B cell (primary cell): ENCODE measurements around the gene HIBCH. TPM values are rescaled to one million over a fixed set of nuclear protein-coding genes. Genes with fewer than 3 reads are reported as not detected.

Experiments used
- ATAC-seq: fragments of 200-7000 bp; cut with Tn5 transposase; one replicate; pipeline ENCODE4 v1.10.0; 2021; ENCODE audit warnings: low read depth, mild to moderate bottlenecking, moderate number of reproducible peaks, moderate library complexity
- CTCF ChIA-PET: fragments of 350-600 bp; sonication (Branson Sonifier 250); formaldehyde crosslinking; loops from one replicate; lab custom pipeline; 2021; ENCODE audit warnings: antibody characterized with exemption, inconsistent platforms; lab: Charles Lee
- POLR2A ChIA-PET: fragments of 350-600 bp; sonication (Branson Sonifier 250); formaldehyde crosslinking; loops from one replicate; lab custom pipeline; 2021; ENCODE audit warnings: antibody characterized with exemption; lab: Charles Lee
- DNase-seq: peaks from one replicate; pipeline ENCODE4 v3.0.0; 2013
- H2AFZ ChIP-seq: 2 replicates; pipeline ENCODE4 v1.6.1; 2012; ENCODE audit warnings: mild to moderate bottlenecking, low read depth, low read length; ENCODE audit not compliant: insufficient read depth, poor library complexity, severe bottlenecking
- H3K27ac ChIP-seq, 2 donors: 1 replicate in 1 of 2; 2 replicates in 1 of 2; pipeline ENCODE4 v1.5.1; 2012 to 2013; ENCODE audit warnings: low read length in 2 of 2, mild to moderate bottlenecking in 2 of 2, moderate library complexity in 1 of 2
- H3K27me3 ChIP-seq, 4 experiments: fragments of 200-600 bp in 1 of 4; sonication (generic) in 1 of 4; replicated peaks in 1 of 4; 1 replicate in 2 of 4; 2 replicates in 2 of 4; pipeline versions ENCODE4 v1.6.1 to v1.7.0; 2013 to 2016; ENCODE audit warnings: low read length in 3 of 4, mild to moderate bottlenecking in 2 of 4, mixed read lengths in 1 of 4, moderate library complexity in 1 of 4; ENCODE audit not compliant: insufficient read depth in 4 of 4, control insufficient read depth in 3 of 4; ENCODE audit errors: control extremely low read depth in 1 of 4
- H3K36me3 ChIP-seq, 2 experiments: replicated peaks in 1 of 2; 1 replicate in 1 of 2; 2 replicates in 1 of 2; pipeline versions ENCODE4 v1.6.1 to v1.7.1; 2013; ENCODE audit warnings: low read length in 1 of 2; ENCODE audit not compliant: insufficient read depth in 2 of 2, control insufficient read depth in 1 of 2; ENCODE audit errors: control extremely low read depth in 1 of 2, extremely low read depth in 1 of 2
- H3K4me1 ChIP-seq, 2 donors: fragments of 200-600 bp in 1 of 2; sonication (generic) in 1 of 2; 1 replicate in 1 of 2; 2 replicates in 1 of 2; pipeline versions ENCODE4 v1.5.1 to v1.6.1; 2013 to 2017; ENCODE audit warnings: low read length in 2 of 2; ENCODE audit not compliant: control insufficient read depth in 2 of 2, insufficient read depth in 2 of 2
- H3K4me2 ChIP-seq: replicated peaks from 2 replicates; pipeline ENCODE3; 2012; ENCODE audit warnings: mild to moderate bottlenecking, low read depth, low read length; ENCODE audit not compliant: poor library complexity, severe bottlenecking
- H3K4me3 ChIP-seq, 5 experiments: fragments of 200-600 bp in 1 of 5; sonication (generic) in 1 of 5; 1 replicate in 3 of 5; 2 replicates in 2 of 5; pipeline versions ENCODE4 v1.5.1 to v1.7.0; 2011 to 2016; ENCODE audit warnings: low read length in 4 of 5, mild to moderate bottlenecking in 4 of 5, low read depth in 2 of 5, control low read depth in 1 of 5, moderate library complexity in 1 of 5; ENCODE audit not compliant: insufficient read depth in 1 of 5; ENCODE audit errors: control extremely low read depth in 1 of 5, extremely low read depth in 1 of 5
- H3K79me2 ChIP-seq: fragments of 200-600 bp; sonication (generic); one replicate; pipeline ENCODE4 v1.6.0; 2016; ENCODE audit warnings: low read length; ENCODE audit not compliant: control insufficient read depth, insufficient read depth
- H3K9ac ChIP-seq: fragments of 200-600 bp; sonication (generic); 2 replicates; pipeline ENCODE4 v1.6.1; 2017; ENCODE audit warnings: mild to moderate bottlenecking, low read length, moderate library complexity
- H3K9me3 ChIP-seq, 3 donors: one replicate each; pipeline versions ENCODE4 v1.6.1 to v1.7.1; 2013; ENCODE audit warnings: low read length in 2 of 3; ENCODE audit not compliant: control insufficient read depth in 2 of 3, insufficient read depth in 1 of 3; ENCODE audit errors: control extremely low read depth in 1 of 3
- H4K20me1 ChIP-seq: 2 replicates; pipeline ENCODE4 v1.6.0; 2012; ENCODE audit warnings: mild to moderate bottlenecking, low read length; ENCODE audit not compliant: insufficient read depth, control insufficient read depth, poor library complexity, severe bottlenecking
- H3K27ac Mint-ChIP-seq: one replicate; pipeline ENCODE4 v1.8.0; 2021; ENCODE audit warnings: mixed read lengths
- H3K27me3 Mint-ChIP-seq: one replicate; pipeline ENCODE4 v1.8.0; 2021; ENCODE audit warnings: mixed read lengths
- H3K4me1 Mint-ChIP-seq: one replicate; pipeline ENCODE4 v1.8.0; 2021; ENCODE audit warnings: mixed read lengths
- H3K4me3 Mint-ChIP-seq: one replicate; pipeline ENCODE4 v1.8.0; 2021; ENCODE audit warnings: mixed read lengths
- H3K9me3 Mint-ChIP-seq: one replicate; pipeline ENCODE4 v1.8.0; 2022; ENCODE audit warnings: mixed read lengths; ENCODE audit not compliant: insufficient read depth
- EZH2 ChIP-seq: IDR thresholded peaks from 2 replicates; pipeline ENCODE4 v1.6.1; 2012; ENCODE audit warnings: borderline replicate concordance, low read depth, mild to moderate bottlenecking, moderate library complexity, low read length; ENCODE audit not compliant: insufficient read depth, poor library complexity, severe bottlenecking
- WGBS: methylation state at CpG from one replicate; pipeline ENCODE4 v1.1.5; 2013; ENCODE audit warnings: missing lambda C conversion rate; ENCODE audit not compliant: insufficient coverage; 5-methylcytosine and 5-hydroxymethylcytosine counted together
- intact Hi-C: fragments of 100-400 bp; cut with micrococcal nuclease; formaldehyde crosslinking; loops from one replicate; pipeline ENCODE4 v1.10.0; 2022
- polyA plus RNA-seq: library from polyadenylated mRNA; depleted of rRNA; stranded (reverse); fragments of >200 nt; gene quantifications from 2 replicates; pipeline ENCODE4 v1.2.3, GENCODE V29; 2012
- total RNA-seq, 2 donors: library from RNA; stranded (reverse); fragments of 120-200 nt in 1 of 2; gene quantifications; 1 replicate in 1 of 2; 2 replicates in 1 of 2; pipeline versions ENCODE4 v1.2.3 to v1.2.4, GENCODE V29; 2013 to 2022
- TF ChIP-seq, protein P1 (sequence below): fragments of 200-600 bp; IDR thresholded peaks from one replicate; pipeline ENCODE4 v1.8.0; 2022; ENCODE audit warnings: antibody characterized with exemption, mild to moderate bottlenecking

HIBCH gene
- total and polyA plus RNA-seq, 2 donors (not counting 1 experiment from before 2014, with no cell fraction given), result 5.6 to 30.2 TPM

DNA sequence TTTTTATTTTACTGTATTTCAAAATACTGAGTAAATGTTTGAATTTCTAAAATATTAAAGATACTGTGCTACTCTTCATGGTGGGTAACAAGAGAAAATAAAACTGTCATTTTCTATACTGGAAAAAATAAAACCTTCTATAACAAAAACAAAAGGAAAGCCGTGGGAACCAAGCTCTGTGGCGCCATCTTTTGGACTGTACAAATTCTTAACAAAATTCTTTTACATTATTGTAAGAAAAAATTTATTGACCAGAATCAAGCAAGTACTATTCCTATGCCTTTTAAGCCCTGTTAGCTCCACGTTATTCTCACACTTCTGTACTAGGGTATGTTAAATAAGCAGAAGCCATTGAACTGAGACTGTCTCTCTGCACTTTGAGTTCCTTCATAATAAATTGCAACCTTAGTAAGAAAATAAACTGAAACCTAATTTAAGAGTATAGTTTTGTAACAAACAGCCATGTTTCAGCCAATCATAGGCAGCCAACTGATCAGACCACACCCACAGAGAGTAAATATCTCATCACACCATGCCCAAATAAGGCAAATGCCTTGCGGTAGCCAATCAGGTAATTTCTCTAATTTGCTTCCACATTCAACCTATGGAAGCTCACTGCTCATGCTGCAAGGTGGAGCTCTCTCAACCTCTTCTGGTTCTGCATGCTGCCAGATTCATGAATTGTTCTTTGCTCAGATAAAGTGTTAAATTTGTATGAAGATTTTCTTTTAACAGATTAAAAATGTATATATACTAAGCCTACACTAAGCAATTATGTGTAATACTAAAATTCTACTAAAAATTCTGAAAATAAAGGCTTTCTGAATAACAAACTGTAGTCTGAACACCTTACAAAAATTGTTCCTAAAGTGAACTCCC, 42.2 kb downstream of the HIBCH start:
- Histone ChIP-seq H4K20me1 (no peaks in the 10 kb centered on the region), H3K36me3 (peaks cover 0 to 9% of the 10 kb centered on the region in 2 experiments), H3K79me2 (peaks cover 5% of the 10 kb centered on the region), H3K9me3 (no peaks in the 10 kb centered on the region), H2AFZ (no peak overlapping the region), H3K27ac (no peak overlapping the region), H3K4me3 (no peak overlapping the region), H3K4me1 (no peaks in the 10 kb centered on the region), H3K9ac (no peak overlapping the region), H3K27me3 (no peaks in the 10 kb centered on the region), H3K4me2 (no peak overlapping the region)
- H3K27me3 Mint-ChIP-seq, result no peaks in the 10 kb centered on the region
- ATAC-seq (no peak), DNase-seq (peak; percentile 31)
- ChIA-PET POLR2A (no interaction called here), CTCF (interaction anchor here (1.1 to 2.2 kb wide), 5 partner anchors 23 to 192 kb away, joined by 3 to 13 read pairs (median 4); no protein-coding TSS in a partner anchor)
- H3K4me3 Mint-ChIP-seq, result no peak overlapping the region
- H3K9me3 Mint-ChIP-seq, result no peaks in the 10 kb centered on the region
- TF ChIP-seq, protein P1, sequence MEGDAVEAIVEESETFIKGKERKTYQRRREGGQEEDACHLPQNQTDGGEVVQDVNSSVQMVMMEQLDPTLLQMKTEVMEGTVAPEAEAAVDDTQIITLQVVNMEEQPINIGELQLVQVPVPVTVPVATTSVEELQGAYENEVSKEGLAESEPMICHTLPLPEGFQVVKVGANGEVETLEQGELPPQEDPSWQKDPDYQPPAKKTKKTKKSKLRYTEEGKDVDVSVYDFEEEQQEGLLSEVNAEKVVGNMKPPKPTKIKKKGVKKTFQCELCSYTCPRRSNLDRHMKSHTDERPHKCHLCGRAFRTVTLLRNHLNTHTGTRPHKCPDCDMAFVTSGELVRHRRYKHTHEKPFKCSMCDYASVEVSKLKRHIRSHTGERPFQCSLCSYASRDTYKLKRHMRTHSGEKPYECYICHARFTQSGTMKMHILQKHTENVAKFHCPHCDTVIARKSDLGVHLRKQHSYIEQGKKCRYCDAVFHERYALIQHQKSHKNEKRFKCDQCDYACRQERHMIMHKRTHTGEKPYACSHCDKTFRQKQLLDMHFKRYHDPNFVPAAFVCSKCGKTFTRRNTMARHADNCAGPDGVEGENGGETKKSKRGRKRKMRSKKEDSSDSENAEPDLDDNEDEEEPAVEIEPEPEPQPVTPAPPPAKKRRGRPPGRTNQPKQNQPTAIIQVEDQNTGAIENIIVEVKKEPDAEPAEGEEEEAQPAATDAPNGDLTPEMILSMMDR, result peak; percentile 63
- no peak for TF ChIP-seq EZH2
- no peaks in the 10 kb centered on the region for H3K4me1 Mint-ChIP-seq
- intact Hi-C loops, result loop anchor here (1.0 kb wide), 1 partner anchor 188 kb away; no protein-coding TSS in a partner anchor
- no CpG with 5 or more reads among the region's 4 CpGs for WGBS
- no peak overlapping the region for H3K27ac Mint-ChIP-seq

DNA sequence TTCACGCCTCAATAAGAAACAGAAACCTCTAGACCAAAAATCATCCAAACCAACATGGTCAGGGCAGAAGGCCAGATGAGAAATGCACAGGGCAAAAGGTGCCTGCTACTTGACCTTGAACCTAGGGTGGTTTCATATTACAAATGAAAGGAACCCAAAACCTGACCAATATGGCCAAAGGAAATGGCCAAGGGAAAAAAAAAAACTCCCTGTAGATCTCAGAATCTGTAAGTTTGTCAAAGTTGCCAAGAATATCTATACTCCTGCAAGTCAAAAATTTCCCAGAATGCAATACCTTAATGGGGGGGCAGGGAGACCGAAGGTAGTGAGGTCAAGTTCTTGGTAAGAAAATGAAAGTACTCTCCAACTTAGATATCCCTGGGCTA, 47.2 kb downstream of the HIBCH start:
- POLR2A ChIA-PET, result no interaction called here
- TF ChIP-seq, protein P1, result no peak
- no peak for TF ChIP-seq EZH2
- H3K4me2 ChIP-seq, result no peak overlapping the region
- no peak overlapping the region for H3K9ac ChIP-seq
- no peak overlapping the region for H2AFZ ChIP-seq
- Mint-ChIP-seq H3K4me3 (no peak overlapping the region), H3K27me3 (no peaks in the 10 kb centered on the region), H3K27ac (no peak overlapping the region), H3K4me1 (no peaks in the 10 kb centered on the region), H3K9me3 (no peaks in the 10 kb centered on the region)
- peaks cover 4% of the 10 kb centered on the region for H3K79me2 ChIP-seq
- ATAC-seq (no peak), DNase-seq (no peak)
- no peaks in the 10 kb centered on the region for H3K9me3 ChIP-seq
- H4K20me1 ChIP-seq, result no peaks in the 10 kb centered on the region
- no peak overlapping the region for H3K4me3 ChIP-seq
- H3K27ac ChIP-seq, result no peak overlapping the region
- H3K4me1 ChIP-seq, result no peaks in the 10 kb centered on the region
- 100% methylated on average over 1 of the region's 2 CpGs for WGBS
- intact Hi-C loops, result no loop called here
- peaks cover 2 to 5% of the 10 kb centered on the region in 2 experiments for H3K36me3 ChIP-seq
- no peaks in the 10 kb centered on the region for H3K27me3 ChIP-seq
- CTCF ChIA-PET, result interaction anchor here (1.7 kb wide), 1 partner anchor 184 kb away, joined by 6 read pairs; no protein-coding TSS in a partner anchor
